Measurements from ENCODE around the gene SLC18A3.

SLC18A3 gene

GRCh38 chr10:49571388-49571787, 38.7 kb upstream of the SLC18A3 start:
- no peak for TF ChIP-seq CTCF (IDR thresholded peaks at IDR 0.05)
- no peak overlapping the region for H3K4me3 ChIP-seq
- DNase-seq (ENCODE audit: low spot score) = no peak

GRCh38 chr10:49572594-49573114, 37.5 kb upstream of the SLC18A3 start:
- no peak for TF ChIP-seq CTCF (IDR thresholded peaks at IDR 0.05)
- Histone ChIP-seq H3K27ac (no peak overlapping the region), H3K4me3 (no peak overlapping the region)
- DNase-seq (ENCODE audit: low spot score) = no peak

More at GRCh38 chr10:49571388-49571787, 38.7 kb upstream of the SLC18A3 start:
- H3K27ac ChIP-seq = no peak overlapping the region

- no peak overlapping the region for H3K27ac ChIP-seq
- no peak for DNase-seq (ENCODE audit: low spot score)
- H3K4me3 ChIP-seq = no peak overlapping the region
- TF ChIP-seq CTCF (IDR thresholded peaks at IDR 0.05) = no peak
Measured at GRCh38 chr10:49575489-49576072, 34.5 kb upstream of the SLC18A3 start.

GRCh38 chr10:49577182-49577925, 32.8 kb upstream of the SLC18A3 start:
- no peak for TF ChIP-seq CTCF (IDR thresholded peaks at IDR 0.05)
- no peak overlapping the region for H3K4me3 ChIP-seq
- H3K27ac ChIP-seq = no peak overlapping the region
- DNase-seq (ENCODE audit: low spot score) = no peak

- TF ChIP-seq CTCF (IDR thresholded peaks at IDR 0.05) = no peak
- Histone ChIP-seq H3K4me3 (no peak overlapping the region), H3K27ac (no peak overlapping the region)
- no peak for DNase-seq (ENCODE audit: low spot score)
Measured at GRCh38 chr10:49578392-49578791, 31.7 kb upstream of the SLC18A3 start.

GRCh38 chr10:49579621-49580020, 30.5 kb upstream of the SLC18A3 start:
- TF ChIP-seq CTCF (IDR thresholded peaks at IDR 0.05) = no peak
- Histone ChIP-seq H3K4me3 (no peak overlapping the region), H3K27ac (no peak overlapping the region)
- DNase-seq (ENCODE audit: low spot score) = no peak

GRCh38 chr10:49585387-49585786, 24.7 kb upstream of the SLC18A3 start:
- no peak for TF ChIP-seq CTCF (IDR thresholded peaks at IDR 0.05)
- no peak overlapping the region for H3K27ac ChIP-seq
- DNase-seq (ENCODE audit: low spot score) = no peak

More at GRCh38 chr10:49585387-49585786, 24.7 kb upstream of the SLC18A3 start:
- no peak overlapping the region for H3K4me3 ChIP-seq

Data from coronary artery (tissue), 2 donors.